Mesenchymal stem cell (in vitro differentiated cells and primary cell): Measurements from ENCODE around the gene ZNF22.

ENCODE experiments used
- DNase-seq: peaks from one replicate; pipeline ENCODE4 v3.0.0-alpha.2; 2013
- H2AFZ ChIP-seq: one replicate; pipeline ENCODE4 v1.6.1; 2013; ENCODE audit warnings: low read depth, mild to moderate bottlenecking, control low read depth, inconsistent platforms, low read length, moderate library complexity
- H2AK5ac ChIP-seq: 2 replicates; pipeline ENCODE4 v1.6.1; 2013; ENCODE audit warnings: low read length, moderate library complexity, mild to moderate bottlenecking, inconsistent platforms; ENCODE audit not compliant: severe bottlenecking
- H2BK120ac ChIP-seq: one replicate; pipeline ENCODE4 v1.6.1; 2013; ENCODE audit warnings: low read depth, mild to moderate bottlenecking, inconsistent platforms, low read length, moderate library complexity
- H2BK12ac ChIP-seq, 2 experiments: one replicate each; pipeline ENCODE4 v1.6.1; 2013; ENCODE audit warnings: inconsistent platforms in 2 of 2, low read length in 2 of 2, mild to moderate bottlenecking in 2 of 2, moderate library complexity in 2 of 2, control low read depth in 1 of 2
- H2BK15ac ChIP-seq: one replicate; pipeline ENCODE4 v1.6.1; 2013; ENCODE audit warnings: mild to moderate bottlenecking, low read depth, inconsistent platforms; ENCODE audit not compliant: poor library complexity, severe bottlenecking
- H2BK5ac ChIP-seq: 2 replicates; pipeline ENCODE4 v1.6.1; 2013; ENCODE audit warnings: low read depth, mild to moderate bottlenecking, low read length, control low read depth, inconsistent platforms; ENCODE audit not compliant: poor library complexity, severe bottlenecking
- H3K14ac ChIP-seq, 2 experiments: one replicate each; pipeline ENCODE4 v1.6.1; 2013; ENCODE audit warnings: inconsistent platforms in 2 of 2, low read length in 2 of 2, control low read depth in 1 of 2, mild to moderate bottlenecking in 1 of 2, moderate library complexity in 1 of 2
- H3K18ac ChIP-seq, 2 experiments: one replicate each; pipeline ENCODE4 v1.6.1; 2013; ENCODE audit warnings: inconsistent platforms in 2 of 2, low read length in 2 of 2, control low read depth in 1 of 2, low read depth in 1 of 2, mild to moderate bottlenecking in 1 of 2
- H3K23ac ChIP-seq, 2 experiments: one replicate each; pipeline ENCODE4 v1.6.1; 2013; ENCODE audit warnings: inconsistent platforms in 2 of 2, low read length in 2 of 2, mild to moderate bottlenecking in 2 of 2, moderate library complexity in 2 of 2, control low read depth in 1 of 2
- H3K27ac ChIP-seq: 2 replicates; pipeline ENCODE4 v1.5.1; 2013; ENCODE audit warnings: mild to moderate bottlenecking, moderate library complexity, low read length, control low read depth, inconsistent platforms; ENCODE audit not compliant: poor library complexity, severe bottlenecking
- H3K27me3 ChIP-seq, 2 experiments: 2 replicates each; pipeline versions ENCODE4 v1.6.1 to v1.7.0; 2013; ENCODE audit warnings: low read length in 2 of 2, mild to moderate bottlenecking in 2 of 2, moderate library complexity in 2 of 2, control low read depth in 1 of 2, inconsistent platforms in 1 of 2; ENCODE audit not compliant: control insufficient read depth in 1 of 2, insufficient read depth in 1 of 2
- H3K36me3 ChIP-seq, 2 experiments: 2 replicates each; pipeline versions ENCODE4 v1.6.1 to v1.7.0; 2013; ENCODE audit warnings: low read length in 2 of 2, control low read depth in 1 of 2, inconsistent platforms in 1 of 2, low read depth in 1 of 2, mild to moderate bottlenecking in 1 of 2; ENCODE audit not compliant: insufficient read depth in 2 of 2, control insufficient read depth in 1 of 2
- H3K4ac ChIP-seq, 2 experiments: one replicate each; pipeline ENCODE4 v1.6.1; 2013; ENCODE audit warnings: inconsistent platforms in 2 of 2, low read length in 2 of 2, mild to moderate bottlenecking in 2 of 2, moderate library complexity in 2 of 2, control low read depth in 1 of 2, low read depth in 1 of 2
- H3K4me1 ChIP-seq: 2 replicates; pipeline ENCODE4 v1.6.1; 2013; ENCODE audit warnings: low read depth, low read length, control low read depth; ENCODE audit not compliant: control insufficient read depth, insufficient read depth
- H3K4me2 ChIP-seq: 2 replicates; pipeline ENCODE4 v1.6.1; 2013; ENCODE audit warnings: low read length, mild to moderate bottlenecking, inconsistent platforms; ENCODE audit not compliant: poor library complexity, severe bottlenecking
- H3K4me3 ChIP-seq, 2 experiments: 2 replicates each; pipeline versions ENCODE4 v1.5.1 to v1.7.0; 2013; ENCODE audit warnings: low read length in 2 of 2, mild to moderate bottlenecking in 2 of 2, control low read depth in 1 of 2, low read depth in 1 of 2; ENCODE audit not compliant: insufficient read depth in 1 of 2
- H3K79me1 ChIP-seq: replicated peaks from 2 replicates; pipeline ENCODE4 v1.6.1; 2013; ENCODE audit warnings: mild to moderate bottlenecking, control low read depth, low read length, inconsistent platforms; ENCODE audit not compliant: poor library complexity, severe bottlenecking
- H3K9ac ChIP-seq: 2 replicates; pipeline ENCODE4 v1.7.0; 2013; ENCODE audit warnings: mild to moderate bottlenecking, low read length, moderate library complexity
- H3K9me3 ChIP-seq: 2 replicates; pipeline ENCODE4 v1.7.0; 2013; ENCODE audit warnings: mild to moderate bottlenecking, low read length; ENCODE audit not compliant: control insufficient read depth
- H4K8ac ChIP-seq: one replicate; pipeline ENCODE4 v1.6.1; 2013; ENCODE audit warnings: inconsistent platforms, mild to moderate bottlenecking, low read length, moderate library complexity
- H4K91ac ChIP-seq: one replicate; pipeline ENCODE4 v1.6.1; 2013; ENCODE audit warnings: mild to moderate bottlenecking, low read length, inconsistent platforms
- WGBS: methylation state at CpG from one replicate; pipeline ENCODE4 v1.1.7; 2013; ENCODE audit warnings: mixed read lengths; 5-methylcytosine and 5-hydroxymethylcytosine counted together

Gene ZNF22

GRCh38 chr10:44976352-44977198 lies 24.1 kb upstream of the ZNF22 start:
- H2BK12ac ChIP-seq: peak overlapping the region; percentile 29 to 61
- peak overlapping the region; percentile 90 for H2AK5ac ChIP-seq
- H3K4me1 ChIP-seq: peaks cover 59% of the 10 kb centered on the region
- H3K79me1 ChIP-seq: peaks cover 12% of the 10 kb centered on the region
- peak overlapping the region; percentile 2 to 9 for H3K4ac ChIP-seq
- no peak overlapping the region for H4K8ac ChIP-seq
- H3K36me3 ChIP-seq: peaks cover 24 to 33% of the 10 kb centered on the region in 2 experiments
- peak overlapping the region; percentile 35 for H2BK120ac ChIP-seq
- peak overlapping the region; percentile 12 for H2BK15ac ChIP-seq
- whole genome bisulfite sequencing: 98% methylated on average over 9 of the region's 9 CpGs
- no peak overlapping the region for H2BK5ac ChIP-seq
- DNase-seq: no peak
- H3K27me3 ChIP-seq: no peaks in the 10 kb centered on the region
- H3K23ac ChIP-seq: peak overlapping the region in 1 of 2 experiments; percentile 10
- no peak overlapping the region for H2AFZ ChIP-seq
- H3K18ac ChIP-seq: peak overlapping the region; percentile 3 to 71
- peak overlapping the region in 1 of 2 experiments; percentile 88 for H3K4me3 ChIP-seq
- peak overlapping the region; percentile 28 for H3K27ac ChIP-seq
- no peaks in the 10 kb centered on the region for H3K9me3 ChIP-seq
- H3K4me2 ChIP-seq: no peak overlapping the region
- H4K91ac ChIP-seq: peak overlapping the region; percentile 29
- H3K14ac ChIP-seq: peak overlapping the region in 1 of 2 experiments; percentile 80
- peak overlapping the region; percentile 91 for H3K9ac ChIP-seq

- Histone ChIP-seq H3K27me3 (no peaks in the 10 kb centered on the region), H2BK15ac (peak overlapping the region; percentile 92), H2BK5ac (no peak overlapping the region), H3K79me1 (peaks cover 12% of the 10 kb centered on the region), H3K4ac (peak overlapping the region; percentile 54 to 83), H4K91ac (peak overlapping the region; percentile 74), H3K9ac (peak overlapping the region; percentile 91), H3K18ac (peak overlapping the region; percentile 66 to 81), H4K8ac (peak overlapping the region; percentile 59), H2AK5ac (peak overlapping the region; percentile 28), H3K4me1 (peaks cover 69% of the 10 kb centered on the region), H3K23ac (no peak overlapping the region), H3K14ac (peak overlapping the region in 1 of 2 experiments; percentile 78), H2AFZ (no peak overlapping the region), H3K4me3 (peak overlapping the region in 1 of 2 experiments; percentile 88), H2BK12ac (peak overlapping the region; percentile 7 to 15), H3K27ac (no peak overlapping the region), H2BK120ac (peak overlapping the region; percentile 81), H3K4me2 (peak overlapping the region; percentile 68), H3K36me3 (peaks cover 19 to 31% of the 10 kb centered on the region in 2 experiments), H3K9me3 (no peaks in the 10 kb centered on the region)
- WGBS: 84% methylated on average over 25 of the region's 25 CpGs
- DNase-seq: no peak
Measured at GRCh38 chr10:44977287-44978212, 23.2 kb upstream of the ZNF22 start.

- peak overlapping the region; percentile 65 for H2AK5ac ChIP-seq
- peak overlapping the region; percentile 45 for H3K27ac ChIP-seq
- no peak overlapping the region for H3K14ac ChIP-seq
- H2BK12ac ChIP-seq: peak overlapping the region; percentile 15 to 25
- no peaks in the 10 kb centered on the region for H3K9me3 ChIP-seq
- 54% methylated on average over 4 of the region's 4 CpGs for WGBS
- H3K9ac ChIP-seq: peak overlapping the region; percentile 91
- peak overlapping the region in 1 of 2 experiments; percentile 88 for H3K4me3 ChIP-seq
- peaks cover 12% of the 10 kb centered on the region for H3K79me1 ChIP-seq
- H4K8ac ChIP-seq: no peak overlapping the region
- no peak overlapping the region for H3K23ac ChIP-seq
- peaks cover 19 to 29% of the 10 kb centered on the region in 2 experiments for H3K36me3 ChIP-seq
- peak overlapping the region; percentile 12 for H4K91ac ChIP-seq
- DNase-seq: no peak
- H2BK120ac ChIP-seq: no peak overlapping the region
- H3K18ac ChIP-seq: peak overlapping the region; percentile 66 to 95
- no peak overlapping the region for H2AFZ ChIP-seq
- peak overlapping the region; percentile 68 for H3K4me2 ChIP-seq
- peak overlapping the region; percentile 36 for H2BK5ac ChIP-seq
- peak overlapping the region; percentile 60 to 83 for H3K4ac ChIP-seq
- peaks cover 72% of the 10 kb centered on the region for H3K4me1 ChIP-seq
- H3K27me3 ChIP-seq: no peaks in the 10 kb centered on the region
- H2BK15ac ChIP-seq: peak overlapping the region; percentile 92
Measured at GRCh38 chr10:44978213-44978569, 22.5 kb upstream of the ZNF22 start.
